GM19455 (cell line): ENCODE measurements around the gene DDX46.
"Not testable (repeated sequence)": the region's sequence is repeated elsewhere in the genome, so short reads cannot be mapped to it uniquely, and the experiment has no call there.

Experiments used
- ATAC-seq: cut with Tn5 transposase; IDR thresholded peaks from one replicate; pipeline ENCODE4 v1.9.1; 2021; ENCODE audit not compliant: unreplicated experiment

The DDX46 gene

GRCh38 chr5:134840811-134841210 is 82.2 kb downstream of the DDX46 start:
- ATAC-seq: no peak

- no peak for ATAC-seq
These were observed 85.7 kb downstream of the DDX46 start for GRCh38 chr5:134844252-134844651.

GRCh38 chr5:134845335-134845851 is 86.8 kb downstream of the DDX46 start:
- no peak for ATAC-seq

- ATAC-seq: peak; percentile 96
These were observed 87.5 kb downstream of the DDX46 start, which contains the start of gene C5orf24 for GRCh38 chr5:134845852-134846640. Gene C5orf24 (plus strand): TSS chr5:134845968. CDS start chr5:134854901, 8,933 bp downstream.

GRCh38 chr5:134846641-134846960 is 88.0 kb downstream of the DDX46 start:
- no peak for ATAC-seq

- ATAC-seq: not testable (repeated sequence)
These were observed 90.9 kb downstream of the DDX46 start for GRCh38 chr5:134849434-134849933.

- no peak for ATAC-seq
These were observed 92.8 kb downstream of the DDX46 start for GRCh38 chr5:134851307-134851923.

- ATAC-seq: not testable (repeated sequence)
These were observed 97.9 kb downstream of the DDX46 start for GRCh38 chr5:134856465-134856864.

GRCh38 chr5:134857401-134857800 is 98.8 kb downstream of the DDX46 start:
- ATAC-seq: no peak

- no peak for ATAC-seq
These were observed 106.1 kb downstream of the DDX46 start for GRCh38 chr5:134864707-134865106.

GRCh38 chr5:134873494-134873893 is 114.9 kb downstream of the DDX46 start:
- no peak for ATAC-seq

- peak; percentile 81 for ATAC-seq
These were observed 115.6 kb downstream of the DDX46 start, which contains the start of gene TXNDC15 for GRCh38 chr5:134873987-134874830. Gene TXNDC15 (plus strand): TSS chr5:134874371. CDS start chr5:134874428, 57 bp downstream.

GRCh38 chr5:134874831-134875655 is 116.5 kb downstream of the DDX46 start:
- peak; percentile 48 for ATAC-seq

GRCh38 chr5:134877159-134877558 is 118.6 kb downstream of the DDX46 start:
- ATAC-seq: no peak

- ATAC-seq: no peak
These were observed 119.8 kb downstream of the DDX46 start for GRCh38 chr5:134878403-134878802.

- no peak for ATAC-seq
These were observed 120.9 kb downstream of the DDX46 start for GRCh38 chr5:134879456-134879855.
